ENCODE results near the gene ZNF407.

Gene ZNF407

DNA sequence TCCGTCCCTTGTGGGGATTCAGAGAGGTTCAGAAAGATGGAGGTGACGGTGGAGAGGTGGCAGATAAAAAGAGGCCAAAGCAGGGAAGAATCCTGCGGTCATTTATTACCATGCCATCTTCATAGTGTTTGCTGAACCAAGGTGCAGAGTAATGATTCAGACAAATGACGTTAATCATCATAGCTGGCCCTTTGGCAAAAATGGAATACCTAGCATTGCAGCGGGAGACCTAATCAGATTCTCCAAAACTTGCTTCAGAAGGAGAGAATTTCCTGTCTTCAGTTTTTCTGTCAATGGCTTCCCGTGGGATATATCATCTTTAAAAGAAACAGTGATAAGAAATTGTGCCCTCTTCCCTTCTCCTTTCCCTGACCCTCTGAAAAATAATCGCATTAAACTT lies 435.8 kb downstream of the ZNF407 start:
- H3K9me3 ChIP-seq (ENCODE audit: control insufficient read depth, insufficient read depth, low read depth, low read length), result no peaks in the 10 kb centered on the region
- H3K4me1 ChIP-seq (ENCODE audit: control insufficient read depth, insufficient read depth, low read length), result no peaks in the 10 kb centered on the region
- ChIA-PET POLR2A (no interaction called here), CTCF (interaction anchor here (0.8 kb wide), 1 partner anchor 18 kb away, joined by 3 read pairs; no protein-coding TSS in a partner anchor)
- no peaks in the 10 kb centered on the region for H3K36me3 ChIP-seq (ENCODE audit: control insufficient read depth in 2 of 2, insufficient read depth in 1 of 2, low read length in 2 of 2)
- TF ChIP-seq, protein P1, sequence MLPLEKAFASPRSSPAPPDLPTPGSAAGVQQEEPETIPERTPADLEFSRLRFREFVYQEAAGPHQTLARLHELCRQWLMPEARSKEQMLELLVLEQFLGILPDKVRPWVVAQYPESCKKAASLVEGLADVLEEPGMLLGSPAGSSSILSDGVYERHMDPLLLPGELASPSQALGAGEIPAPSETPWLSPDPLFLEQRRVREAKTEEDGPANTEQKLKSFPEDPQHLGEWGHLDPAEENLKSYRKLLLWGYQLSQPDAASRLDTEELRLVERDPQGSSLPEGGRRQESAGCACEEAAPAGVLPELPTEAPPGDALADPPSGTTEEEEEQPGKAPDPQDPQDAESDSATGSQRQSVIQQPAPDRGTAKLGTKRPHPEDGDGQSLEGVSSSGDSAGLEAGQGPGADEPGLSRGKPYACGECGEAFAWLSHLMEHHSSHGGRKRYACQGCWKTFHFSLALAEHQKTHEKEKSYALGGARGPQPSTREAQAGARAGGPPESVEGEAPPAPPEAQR (tag by site-specific recombination; IDR thresholded peaks at IDR 0.05), result no peak
- no peak for TF ChIP-seq ZNF350 (tag by site-specific recombination; IDR thresholded peaks at IDR 0.05)
- no peak for TF ChIP-seq GLIS1 (tag by site-specific recombination; IDR thresholded peaks at IDR 0.05)
- no peak overlapping the region for H3K4me3 ChIP-seq (ENCODE audit: low read depth, low read length)
- no peak overlapping the region for H3K27ac ChIP-seq (ENCODE audit: extremely low read depth, low read depth, low read length)

DNA sequence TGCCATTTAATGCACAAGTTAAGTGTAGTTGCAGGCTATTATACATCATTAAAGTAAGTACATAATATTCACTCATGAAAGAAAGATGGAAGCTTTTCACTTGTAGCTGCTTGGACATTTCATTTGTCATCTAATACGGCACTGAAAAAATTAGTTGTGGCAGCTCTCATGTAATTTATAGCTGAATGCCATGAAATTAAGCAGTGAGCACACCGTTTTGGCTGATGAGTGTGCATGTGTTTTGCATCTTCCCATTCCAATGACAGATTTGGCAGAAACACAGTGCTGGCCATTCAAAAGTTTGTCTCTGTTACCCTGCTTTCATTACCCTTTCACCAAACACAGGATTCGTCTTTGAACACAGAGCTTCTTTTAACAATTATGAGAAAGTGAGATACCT lies 437.3 kb downstream of the ZNF407 start:
- ChIA-PET CTCF (no interaction called here), POLR2A (no interaction called here)
- H3K4me1 ChIP-seq (ENCODE audit: control insufficient read depth, insufficient read depth, low read length), result no peaks in the 10 kb centered on the region
- no peaks in the 10 kb centered on the region for H3K9me3 ChIP-seq (ENCODE audit: control insufficient read depth, insufficient read depth, low read depth, low read length)
- no peak overlapping the region for H3K27ac ChIP-seq (ENCODE audit: extremely low read depth, low read depth, low read length)
- H3K36me3 ChIP-seq (ENCODE audit: control insufficient read depth in 2 of 2, insufficient read depth in 1 of 2, low read length in 2 of 2), result no peaks in the 10 kb centered on the region
- H3K4me3 ChIP-seq (ENCODE audit: low read depth, low read length), result no peak overlapping the region
- TF ChIP-seq, protein P2, sequence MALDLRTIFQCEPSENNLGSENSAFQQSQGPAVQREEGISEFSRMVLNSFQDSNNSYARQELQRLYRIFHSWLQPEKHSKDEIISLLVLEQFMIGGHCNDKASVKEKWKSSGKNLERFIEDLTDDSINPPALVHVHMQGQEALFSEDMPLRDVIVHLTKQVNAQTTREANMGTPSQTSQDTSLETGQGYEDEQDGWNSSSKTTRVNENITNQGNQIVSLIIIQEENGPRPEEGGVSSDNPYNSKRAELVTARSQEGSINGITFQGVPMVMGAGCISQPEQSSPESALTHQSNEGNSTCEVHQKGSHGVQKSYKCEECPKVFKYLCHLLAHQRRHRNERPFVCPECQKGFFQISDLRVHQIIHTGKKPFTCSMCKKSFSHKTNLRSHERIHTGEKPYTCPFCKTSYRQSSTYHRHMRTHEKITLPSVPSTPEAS (tag by site-specific recombination; IDR thresholded peaks at IDR 0.05), result no peak
- TF ChIP-seq ZNF776 (tag by site-specific recombination; IDR thresholded peaks at IDR 0.05; ENCODE audit: borderline replicate concordance) (no peak), ZNF670 (tag by site-specific recombination; IDR thresholded peaks at IDR 0.05; ENCODE audit: low read depth) (no peak), ZNF184 (tag by site-specific recombination; IDR thresholded peaks at IDR 0.05) (no peak), ZNF658 (tag by site-specific recombination; IDR thresholded peaks at IDR 0.05) (no peak)
- TF ChIP-seq, protein P3, sequence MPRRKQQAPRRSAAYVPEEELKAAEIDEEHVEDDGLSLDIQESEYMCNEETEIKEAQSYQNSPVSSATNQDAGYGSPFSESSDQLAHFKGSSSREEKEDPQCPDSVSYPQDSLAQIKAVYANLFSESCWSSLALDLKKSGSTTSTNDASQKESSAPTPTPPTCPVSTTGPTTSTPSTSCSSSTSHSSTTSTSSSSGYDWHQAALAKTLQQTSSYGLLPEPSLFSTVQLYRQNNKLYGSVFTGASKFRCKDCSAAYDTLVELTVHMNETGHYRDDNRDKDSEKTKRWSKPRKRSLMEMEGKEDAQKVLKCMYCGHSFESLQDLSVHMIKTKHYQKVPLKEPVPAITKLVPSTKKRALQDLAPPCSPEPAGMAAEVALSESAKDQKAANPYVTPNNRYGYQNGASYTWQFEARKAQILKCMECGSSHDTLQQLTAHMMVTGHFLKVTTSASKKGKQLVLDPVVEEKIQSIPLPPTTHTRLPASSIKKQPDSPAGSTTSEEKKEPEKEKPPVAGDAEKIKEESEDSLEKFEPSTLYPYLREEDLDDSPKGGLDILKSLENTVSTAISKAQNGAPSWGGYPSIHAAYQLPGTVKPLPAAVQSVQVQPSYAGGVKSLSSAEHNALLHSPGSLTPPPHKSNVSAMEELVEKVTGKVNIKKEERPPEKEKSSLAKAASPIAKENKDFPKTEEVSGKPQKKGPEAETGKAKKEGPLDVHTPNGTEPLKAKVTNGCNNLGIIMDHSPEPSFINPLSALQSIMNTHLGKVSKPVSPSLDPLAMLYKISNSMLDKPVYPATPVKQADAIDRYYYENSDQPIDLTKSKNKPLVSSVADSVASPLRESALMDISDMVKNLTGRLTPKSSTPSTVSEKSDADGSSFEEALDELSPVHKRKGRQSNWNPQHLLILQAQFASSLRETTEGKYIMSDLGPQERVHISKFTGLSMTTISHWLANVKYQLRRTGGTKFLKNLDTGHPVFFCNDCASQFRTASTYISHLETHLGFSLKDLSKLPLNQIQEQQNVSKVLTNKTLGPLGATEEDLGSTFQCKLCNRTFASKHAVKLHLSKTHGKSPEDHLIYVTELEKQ (tag by site-specific recombination; IDR thresholded peaks at IDR 0.05; ENCODE audit: borderline replicate concordance), result no peak
- TF ChIP-seq, protein P4, sequence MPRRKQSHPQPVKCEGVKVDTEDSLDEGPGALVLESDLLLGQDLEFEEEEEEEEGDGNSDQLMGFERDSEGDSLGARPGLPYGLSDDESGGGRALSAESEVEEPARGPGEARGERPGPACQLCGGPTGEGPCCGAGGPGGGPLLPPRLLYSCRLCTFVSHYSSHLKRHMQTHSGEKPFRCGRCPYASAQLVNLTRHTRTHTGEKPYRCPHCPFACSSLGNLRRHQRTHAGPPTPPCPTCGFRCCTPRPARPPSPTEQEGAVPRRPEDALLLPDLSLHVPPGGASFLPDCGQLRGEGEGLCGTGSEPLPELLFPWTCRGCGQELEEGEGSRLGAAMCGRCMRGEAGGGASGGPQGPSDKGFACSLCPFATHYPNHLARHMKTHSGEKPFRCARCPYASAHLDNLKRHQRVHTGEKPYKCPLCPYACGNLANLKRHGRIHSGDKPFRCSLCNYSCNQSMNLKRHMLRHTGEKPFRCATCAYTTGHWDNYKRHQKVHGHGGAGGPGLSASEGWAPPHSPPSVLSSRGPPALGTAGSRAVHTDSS (tag by site-specific recombination; IDR thresholded peaks at IDR 0.05), result no peak
- TF ChIP-seq, protein P5, sequence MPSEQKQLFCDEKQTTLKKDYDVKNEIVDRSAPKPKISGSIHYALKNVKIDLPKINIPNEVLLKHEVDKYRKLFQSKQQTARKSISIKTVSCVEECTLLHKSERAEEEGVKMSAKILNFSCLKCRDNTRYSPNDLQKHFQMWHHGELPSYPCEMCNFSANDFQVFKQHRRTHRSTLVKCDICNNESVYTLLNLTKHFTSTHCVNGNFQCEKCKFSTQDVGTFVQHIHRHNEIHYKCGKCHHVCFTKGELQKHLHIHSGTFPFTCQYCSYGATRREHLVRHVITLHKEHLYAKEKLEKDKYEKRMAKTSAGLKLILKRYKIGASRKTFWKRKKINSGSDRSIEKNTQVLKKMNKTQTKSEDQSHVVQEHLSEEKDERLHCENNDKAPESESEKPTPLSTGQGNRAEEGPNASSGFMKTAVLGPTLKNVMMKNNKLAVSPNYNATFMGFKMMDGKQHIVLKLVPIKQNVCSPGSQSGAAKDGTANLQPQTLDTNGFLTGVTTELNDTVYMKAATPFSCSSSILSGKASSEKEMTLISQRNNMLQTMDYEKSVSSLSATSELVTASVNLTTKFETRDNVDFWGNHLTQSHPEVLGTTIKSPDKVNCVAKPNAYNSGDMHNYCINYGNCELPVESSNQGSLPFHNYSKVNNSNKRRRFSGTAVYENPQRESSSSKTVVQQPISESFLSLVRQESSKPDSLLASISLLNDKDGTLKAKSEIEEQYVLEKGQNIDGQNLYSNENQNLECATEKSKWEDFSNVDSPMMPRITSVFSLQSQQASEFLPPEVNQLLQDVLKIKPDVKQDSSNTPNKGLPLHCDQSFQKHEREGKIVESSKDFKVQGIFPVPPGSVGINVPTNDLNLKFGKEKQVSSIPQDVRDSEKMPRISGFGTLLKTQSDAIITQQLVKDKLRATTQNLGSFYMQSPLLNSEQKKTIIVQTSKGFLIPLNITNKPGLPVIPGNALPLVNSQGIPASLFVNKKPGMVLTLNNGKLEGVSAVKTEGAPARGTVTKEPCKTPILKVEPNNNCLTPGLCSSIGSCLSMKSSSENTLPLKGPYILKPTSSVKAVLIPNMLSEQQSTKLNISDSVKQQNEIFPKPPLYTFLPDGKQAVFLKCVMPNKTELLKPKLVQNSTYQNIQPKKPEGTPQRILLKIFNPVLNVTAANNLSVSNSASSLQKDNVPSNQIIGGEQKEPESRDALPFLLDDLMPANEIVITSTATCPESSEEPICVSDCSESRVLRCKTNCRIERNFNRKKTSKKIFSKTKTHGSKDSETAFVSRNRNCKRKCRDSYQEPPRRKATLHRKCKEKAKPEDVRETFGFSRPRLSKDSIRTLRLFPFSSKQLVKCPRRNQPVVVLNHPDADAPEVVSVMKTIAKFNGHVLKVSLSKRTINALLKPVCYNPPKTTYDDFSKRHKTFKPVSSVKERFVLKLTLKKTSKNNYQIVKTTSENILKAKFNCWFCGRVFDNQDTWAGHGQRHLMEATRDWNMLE (tag by site-specific recombination; conservative IDR thresholded peaks at IDR 0.05; ENCODE audit: low read depth), result no peak

Data from HEK293 (cell line).